ENCODE data around the gene RPS6KA2.

- TF ChIP-seq CTCF (IDR thresholded peaks at IDR 0.05) (no peak), ZFX (IDR thresholded peaks at IDR 0.05; ENCODE audit: borderline replicate concordance) (no peak)
These were observed 68.7 kb downstream of the RPS6KA2 start for GRCh38 chr6:166558156-166559005.

All from 22Rv1 (cell line).